Eye (tissue), 1 donor: ENCODE measurements around the gene NEK7.

Experiments
- DNase-seq: peaks from one replicate; pipeline ENCODE4 v3.0.0-alpha.2; 2015

NEK7 gene

DNA sequence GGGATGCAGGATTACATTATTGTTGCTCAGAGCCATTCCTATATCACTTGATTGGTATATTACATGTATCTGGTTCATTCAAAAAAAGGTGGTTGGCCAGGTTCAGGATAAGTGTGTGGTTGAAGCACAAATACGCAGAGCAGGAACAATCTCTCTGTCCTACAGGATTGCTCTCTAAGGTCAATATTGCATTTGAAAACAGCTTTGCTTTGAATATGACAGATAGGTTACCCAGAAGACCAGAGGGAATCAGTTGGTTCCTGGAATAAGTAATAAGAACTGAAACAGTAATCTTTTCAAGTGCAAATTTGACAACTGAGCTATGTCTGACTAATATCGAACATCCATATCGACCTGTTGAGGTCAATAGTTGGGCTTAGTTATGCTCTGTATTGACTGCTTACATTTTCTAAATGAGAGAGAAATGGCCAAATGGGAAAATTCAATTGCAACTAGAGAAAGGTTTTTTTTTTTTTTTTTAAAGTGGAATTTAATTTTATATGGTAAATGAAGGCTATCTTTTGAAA lies 206.9 kb downstream of the NEK7 start:
- no peak for DNase-seq

DNA sequence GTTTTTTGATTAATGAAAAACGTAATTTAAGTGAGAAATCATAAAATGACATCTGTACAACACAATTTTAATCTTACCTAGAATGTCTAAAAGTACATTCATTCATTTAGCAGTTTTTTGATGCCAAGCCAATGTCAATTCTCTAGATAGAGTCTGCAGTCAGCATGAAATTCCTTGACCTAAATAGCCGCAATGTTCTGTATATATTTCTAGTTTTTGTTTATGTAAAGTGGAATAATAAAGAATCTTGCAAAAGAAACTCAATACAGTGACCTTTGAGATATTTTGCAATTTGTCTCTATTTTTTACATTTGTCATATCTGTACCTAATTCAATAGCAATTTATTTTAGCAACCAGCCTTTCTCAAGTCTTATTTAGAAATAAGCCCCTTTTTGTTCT lies 207.7 kb downstream of the NEK7 start:
- DNase-seq, result no peak

- DNase-seq, result no peak
Observed at GRCh38 chr1:198367296-198367695, 210.5 kb downstream of the NEK7 start.

DNA sequence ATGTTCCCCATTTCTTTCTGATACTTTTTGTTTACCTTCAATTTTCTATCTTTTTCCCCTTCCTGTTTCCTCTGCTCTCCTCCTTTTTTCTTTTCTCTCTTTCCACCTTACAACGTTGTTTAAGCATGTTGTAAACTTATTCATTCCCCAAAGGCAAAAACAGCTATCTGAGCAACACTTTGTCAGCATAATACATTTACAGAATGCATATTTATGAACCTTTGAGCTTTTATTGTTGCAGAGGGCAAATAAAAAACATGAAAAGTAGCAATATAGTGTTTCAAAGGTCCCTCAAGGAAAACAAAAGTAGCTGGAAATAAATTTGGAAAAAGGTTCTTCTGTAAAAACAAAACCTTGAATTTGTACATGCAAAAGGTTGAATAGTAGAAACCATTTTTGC lies 214.2 kb downstream of the NEK7 start:
- DNase-seq, result no peak
